Left kidney (tissue), 2 donors: ENCODE data around the gene ATP8A1. TPM values are rescaled to one million over a fixed set of nuclear protein-coding genes. Genes with fewer than 3 reads are reported as not detected.

ENCODE experiments used
- DNase-seq: peaks from one replicate; pipeline ENCODE4 v3.0.0-alpha.2; 2013
- polyA plus RNA-seq: library from polyadenylated mRNA; unstranded; fragments of 120-200 nt; gene quantifications from one replicate; pipeline ENCODE4 v1.2.1, GENCODE V29; 2013; ENCODE audit not compliant: insufficient read length

ATP8A1 gene
- polyA plus RNA-seq, 1 donor, result 40.0 TPM

GRCh38 chr4:42627885-42628646 lies 28.8 kb downstream of the ATP8A1 start:
- no peak for DNase-seq

- no peak for DNase-seq
Observed at GRCh38 chr4:42626629-42627146, 30.2 kb downstream of the ATP8A1 start.

- no peak for DNase-seq
Observed at GRCh38 chr4:42625329-42625728, 31.6 kb downstream of the ATP8A1 start.

- no peak for DNase-seq
Observed at GRCh38 chr4:42624551-42624950, 32.4 kb downstream of the ATP8A1 start.

- DNase-seq, result no peak
Observed at GRCh38 chr4:42618023-42618422, 38.9 kb downstream of the ATP8A1 start.

GRCh38 chr4:42617030-42617429 lies 39.9 kb downstream of the ATP8A1 start:
- no peak for DNase-seq

GRCh38 chr4:42616572-42616971 lies 40.3 kb downstream of the ATP8A1 start:
- DNase-seq, result no peak

GRCh38 chr4:42615131-42615763 lies 41.7 kb downstream of the ATP8A1 start:
- no peak for DNase-seq

- no peak for DNase-seq
Observed at GRCh38 chr4:42612898-42613297, 44.0 kb downstream of the ATP8A1 start.

- DNase-seq, result no peak
Observed at GRCh38 chr4:42610941-42611340, 46.0 kb downstream of the ATP8A1 start.

GRCh38 chr4:42609051-42609450 lies 47.9 kb downstream of the ATP8A1 start:
- DNase-seq, result no peak

GRCh38 chr4:42608551-42608950 lies 48.4 kb downstream of the ATP8A1 start:
- no peak for DNase-seq

- DNase-seq, result no peak
Observed at GRCh38 chr4:42607011-42607726, 49.7 kb downstream of the ATP8A1 start.

- no peak for DNase-seq
Observed at GRCh38 chr4:42605264-42605663, 51.6 kb downstream of the ATP8A1 start.

- DNase-seq, result no peak
Observed at GRCh38 chr4:42603862-42604261, 53.0 kb downstream of the ATP8A1 start.

GRCh38 chr4:42600578-42600977 lies 56.3 kb downstream of the ATP8A1 start:
- DNase-seq, result no peak

- DNase-seq, result no peak
Observed at GRCh38 chr4:42596918-42597317, 60.0 kb downstream of the ATP8A1 start.

GRCh38 chr4:42594888-42595287 lies 62.0 kb downstream of the ATP8A1 start:
- no peak for DNase-seq

- no peak for DNase-seq
Observed at GRCh38 chr4:42588909-42589308, 68.0 kb downstream of the ATP8A1 start.

- no peak for DNase-seq
Observed at GRCh38 chr4:42586775-42587174, 70.1 kb downstream of the ATP8A1 start.

GRCh38 chr4:42579903-42580302 lies 77.0 kb downstream of the ATP8A1 start:
- DNase-seq, result no peak

GRCh38 chr4:42578187-42578586 lies 78.7 kb downstream of the ATP8A1 start:
- DNase-seq, result no peak

- no peak for DNase-seq
Observed at GRCh38 chr4:42574870-42575430, 82.0 kb downstream of the ATP8A1 start.
